HEK293T (cell line): ENCODE measurements around the gene NPVF.

Source experiments
- ARNT ChIP-seq: fragments of 450-650 bp; IDR thresholded peaks from 2 replicates; pipeline ENCODE4 v1.6.1; 2017; ENCODE audit warnings: mild to moderate bottlenecking
- BHLHE40 ChIP-seq: fragments of 450-650 bp; IDR thresholded peaks from 2 replicates; pipeline ENCODE4 v1.6.1; 2016; ENCODE audit warnings: mild to moderate bottlenecking, moderate library complexity, borderline replicate concordance
- CTBP1 ChIP-seq: fragments of 450-650 bp; IDR thresholded peaks from 2 replicates; pipeline ENCODE4 v1.6.1; 2016; ENCODE audit warnings: borderline replicate concordance
- ELF4 ChIP-seq: fragments of 450-650 bp; IDR thresholded peaks from 2 replicates; pipeline ENCODE4 v1.6.1; 2017; ENCODE audit warnings: antibody characterized with exemption
- FOXA1 ChIP-seq: fragments of 450-650 bp; IDR thresholded peaks from 2 replicates; pipeline ENCODE4 v1.6.1; 2016; ENCODE audit warnings: mild to moderate bottlenecking
- FOXK2 ChIP-seq: fragments of 450-650 bp; IDR thresholded peaks from 2 replicates; pipeline ENCODE4 v1.6.1; 2016; ENCODE audit warnings: mild to moderate bottlenecking
- FOXM1 ChIP-seq: fragments of 450-650 bp; IDR thresholded peaks from 2 replicates; pipeline ENCODE4 v1.6.1; 2017; ENCODE audit warnings: mild to moderate bottlenecking, borderline replicate concordance
- HDGF ChIP-seq: fragments of 450-650 bp; IDR thresholded peaks from 2 replicates; pipeline ENCODE4 v1.6.1; 2017; ENCODE audit warnings: antibody characterized with exemption, borderline replicate concordance
- L3MBTL2 ChIP-seq: fragments of 450-650 bp; conservative IDR thresholded peaks from 2 replicates; pipeline ENCODE4 v1.6.1; 2016; ENCODE audit warnings: mild to moderate bottlenecking
- LEF1 ChIP-seq: fragments of 450-650 bp; IDR thresholded peaks from 2 replicates; pipeline ENCODE4 v1.6.1; 2017; ENCODE audit warnings: mild to moderate bottlenecking, borderline replicate concordance
- NFRKB ChIP-seq: fragments of 450-650 bp; IDR thresholded peaks from 2 replicates; pipeline ENCODE4 v1.6.1; 2016; ENCODE audit warnings: mild to moderate bottlenecking, moderate library complexity
- SP1 ChIP-seq: fragments of 450-650 bp; IDR thresholded peaks from 2 replicates; pipeline ENCODE4 v1.6.1; 2017
- SUZ12 ChIP-seq: fragments of 450-650 bp; IDR thresholded peaks from 2 replicates; pipeline ENCODE4 v1.6.1; 2016; ENCODE audit warnings: mild to moderate bottlenecking
- ZNF384 ChIP-seq: fragments of 450-650 bp; IDR thresholded peaks from 2 replicates; pipeline ENCODE4 v1.6.1; 2016

- TF ChIP-seq ELF4: no peak
- no peak for TF ChIP-seq BHLHE40
- TF ChIP-seq SUZ12: no peak
- no peak for TF ChIP-seq FOXK2
- no peak for TF ChIP-seq ZNF384
- TF ChIP-seq SP1: no peak
- no peak for TF ChIP-seq HDGF
- no peak for TF ChIP-seq CTBP1
- TF ChIP-seq FOXA1: no peak
- TF ChIP-seq FOXM1: no peak
- no peak for TF ChIP-seq ARNT
- no peak for TF ChIP-seq L3MBTL2
- no peak for TF ChIP-seq NFRKB
- TF ChIP-seq LEF1: no peak
These were observed 40.4 kb downstream of the NPVF start for GRCh38 chr7:25187932-25188331.
